MM.1S (cell line): ENCODE data around the gene PTPRK.

ENCODE experiments used
- DNase-seq: peaks from one replicate; pipeline ENCODE4 v3.0.0-alpha.2; 2015
- H2AFZ ChIP-seq: fragments of 300-600 bp; sonication (generic); 2 replicates; pipeline ENCODE4 v1.6.0; 2016; ENCODE audit warnings: antibody characterized with exemption, low read length
- H3F3A ChIP-seq: fragments of 300-600 bp; sonication (generic); 2 replicates; pipeline ENCODE4 v1.6.1; 2016; ENCODE audit warnings: mild to moderate bottlenecking, antibody characterized with exemption, low read length, moderate library complexity, mixed read lengths; ENCODE audit not compliant: insufficient read depth
- H3K27ac ChIP-seq: fragments of 300-600 bp; sonication (generic); 2 replicates; pipeline ENCODE4 v1.5.1; 2016; ENCODE audit warnings: mild to moderate bottlenecking, low read length
- H3K27me3 ChIP-seq: fragments of 300-600 bp; sonication (generic); replicated peaks from 2 replicates; pipeline ENCODE4 v1.6.0; 2016; ENCODE audit warnings: low read length; ENCODE audit not compliant: insufficient read depth
- H3K36me3 ChIP-seq: fragments of 300-600 bp; sonication (generic); replicated peaks from 2 replicates; pipeline ENCODE4 v1.6.1; 2016; ENCODE audit warnings: mild to moderate bottlenecking, low read length, mixed read lengths; ENCODE audit not compliant: insufficient read depth
- H3K4me1 ChIP-seq: fragments of 300-600 bp; sonication (generic); 2 replicates; pipeline ENCODE4 v1.6.1; 2016; ENCODE audit warnings: low read length, mixed read lengths
- H3K4me2 ChIP-seq: fragments of 300-600 bp; sonication (generic); 2 replicates; pipeline ENCODE4 v1.6.0; 2016; ENCODE audit warnings: low read depth, low read length
- H3K4me3 ChIP-seq: fragments of 300-600 bp; sonication (generic); 2 replicates; pipeline ENCODE4 v1.5.1; 2016; ENCODE audit warnings: low read length, mixed read lengths
- H3K79me2 ChIP-seq: fragments of 300-600 bp; sonication (generic); 2 replicates; pipeline ENCODE4 v1.6.1; 2016; ENCODE audit warnings: mixed run types, low read length, mixed read lengths
- H3K9ac ChIP-seq: fragments of 300-600 bp; sonication (generic); 2 replicates; pipeline ENCODE4 v1.6.1; 2016; ENCODE audit warnings: low read length, mixed read lengths
- H3K9me2 ChIP-seq: fragments of 300-600 bp; sonication (generic); replicated peaks from 2 replicates; pipeline ENCODE4 v1.6.1; 2016; ENCODE audit warnings: mild to moderate bottlenecking, low read length, mixed read lengths; ENCODE audit not compliant: insufficient read depth
- H3K9me3 ChIP-seq: fragments of 300-600 bp; sonication (generic); replicated peaks from 2 replicates; pipeline ENCODE4 v1.6.1; 2016; ENCODE audit warnings: mild to moderate bottlenecking, low read length, mixed read lengths; ENCODE audit not compliant: insufficient read depth
- H4K20me1 ChIP-seq: fragments of 300-600 bp; sonication (generic); 2 replicates; pipeline ENCODE4 v1.6.1; 2016; ENCODE audit warnings: mild to moderate bottlenecking, low read length, moderate library complexity, mixed read lengths; ENCODE audit not compliant: insufficient read depth
- EZH2 ChIP-seq: fragments of 300-600 bp; sonication (generic); optimal IDR thresholded peaks from 2 replicates; pipeline ENCODE3; 2017; ENCODE audit warnings: low read depth, mild to moderate bottlenecking, antibody characterized with exemption, low read length, mixed read lengths
- EZH2phosphoT487 ChIP-seq: fragments of 300-600 bp; sonication (generic); IDR thresholded peaks from 2 replicates; pipeline ENCODE4 v1.6.1; 2018; ENCODE audit warnings: antibody characterized with exemption, low read length
- TF ChIP-seq, protein P1 (sequence below): fragments of 300-600 bp; sonication (generic); IDR thresholded peaks from 2 replicates; pipeline ENCODE4 v1.5.1; 2016; ENCODE audit warnings: antibody characterized with exemption, low read length, mixed read lengths

The PTPRK gene

DNA sequence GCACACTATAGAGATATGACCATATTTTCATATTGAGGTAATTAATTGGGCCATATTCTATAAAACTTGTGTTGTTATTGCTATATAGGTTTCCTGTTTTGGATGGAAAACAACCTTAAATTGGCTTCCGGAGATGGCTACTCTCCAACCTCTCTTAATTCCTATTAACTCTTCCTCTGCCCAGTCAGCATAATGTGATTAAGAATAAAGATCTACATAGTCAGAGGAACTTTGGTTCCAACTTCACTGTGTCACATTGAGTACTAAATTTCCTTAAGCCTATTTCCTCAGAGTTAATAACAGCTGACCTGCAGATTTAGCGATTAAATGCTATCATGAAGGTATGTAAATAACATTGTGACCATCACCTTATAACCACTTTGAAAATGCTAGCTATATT, 67.7 kb downstream of the PTPRK start:
- TF ChIP-seq, protein P1, sequence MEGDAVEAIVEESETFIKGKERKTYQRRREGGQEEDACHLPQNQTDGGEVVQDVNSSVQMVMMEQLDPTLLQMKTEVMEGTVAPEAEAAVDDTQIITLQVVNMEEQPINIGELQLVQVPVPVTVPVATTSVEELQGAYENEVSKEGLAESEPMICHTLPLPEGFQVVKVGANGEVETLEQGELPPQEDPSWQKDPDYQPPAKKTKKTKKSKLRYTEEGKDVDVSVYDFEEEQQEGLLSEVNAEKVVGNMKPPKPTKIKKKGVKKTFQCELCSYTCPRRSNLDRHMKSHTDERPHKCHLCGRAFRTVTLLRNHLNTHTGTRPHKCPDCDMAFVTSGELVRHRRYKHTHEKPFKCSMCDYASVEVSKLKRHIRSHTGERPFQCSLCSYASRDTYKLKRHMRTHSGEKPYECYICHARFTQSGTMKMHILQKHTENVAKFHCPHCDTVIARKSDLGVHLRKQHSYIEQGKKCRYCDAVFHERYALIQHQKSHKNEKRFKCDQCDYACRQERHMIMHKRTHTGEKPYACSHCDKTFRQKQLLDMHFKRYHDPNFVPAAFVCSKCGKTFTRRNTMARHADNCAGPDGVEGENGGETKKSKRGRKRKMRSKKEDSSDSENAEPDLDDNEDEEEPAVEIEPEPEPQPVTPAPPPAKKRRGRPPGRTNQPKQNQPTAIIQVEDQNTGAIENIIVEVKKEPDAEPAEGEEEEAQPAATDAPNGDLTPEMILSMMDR = no peak
- TF ChIP-seq EZH2 (no peak), EZH2phosphoT487 (no peak)
- no peak overlapping the region for H3K4me2 ChIP-seq
- H3K9me3 ChIP-seq = no peaks in the 10 kb centered on the region
- H3K4me3 ChIP-seq = no peak overlapping the region
- H4K20me1 ChIP-seq = no peaks in the 10 kb centered on the region
- H2AFZ ChIP-seq = no peak overlapping the region
- no peaks in the 10 kb centered on the region for H3K4me1 ChIP-seq
- no peak overlapping the region for H3K27ac ChIP-seq
- H3K9me2 ChIP-seq = no peaks in the 10 kb centered on the region
- H3K79me2 ChIP-seq = no peaks in the 10 kb centered on the region
- H3F3A ChIP-seq = no peaks in the 10 kb centered on the region
- no peaks in the 10 kb centered on the region for H3K27me3 ChIP-seq
- no peak for DNase-seq
- no peaks in the 10 kb centered on the region for H3K36me3 ChIP-seq
- no peak overlapping the region for H3K9ac ChIP-seq

DNA sequence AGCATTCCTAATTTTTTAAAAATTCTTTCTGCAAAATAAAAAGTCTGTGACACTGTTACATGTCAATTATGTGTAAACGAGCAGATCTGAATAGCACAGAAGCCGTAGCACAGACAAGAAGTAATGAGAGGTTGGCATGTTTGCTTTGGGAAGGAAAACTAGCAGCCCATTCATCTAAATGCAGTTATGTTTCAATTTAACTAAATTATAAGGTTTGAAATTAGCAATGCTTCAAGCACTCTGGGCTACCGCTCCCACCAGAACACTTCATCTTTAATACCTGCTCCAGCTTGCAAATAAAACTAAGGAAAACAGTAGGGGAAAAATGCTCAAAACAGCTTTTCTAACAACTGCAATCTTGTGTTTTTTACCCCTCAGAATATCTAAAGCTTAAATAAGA, 73.9 kb downstream of the PTPRK start:
- no peaks in the 10 kb centered on the region for H3K9me3 ChIP-seq

DNA sequence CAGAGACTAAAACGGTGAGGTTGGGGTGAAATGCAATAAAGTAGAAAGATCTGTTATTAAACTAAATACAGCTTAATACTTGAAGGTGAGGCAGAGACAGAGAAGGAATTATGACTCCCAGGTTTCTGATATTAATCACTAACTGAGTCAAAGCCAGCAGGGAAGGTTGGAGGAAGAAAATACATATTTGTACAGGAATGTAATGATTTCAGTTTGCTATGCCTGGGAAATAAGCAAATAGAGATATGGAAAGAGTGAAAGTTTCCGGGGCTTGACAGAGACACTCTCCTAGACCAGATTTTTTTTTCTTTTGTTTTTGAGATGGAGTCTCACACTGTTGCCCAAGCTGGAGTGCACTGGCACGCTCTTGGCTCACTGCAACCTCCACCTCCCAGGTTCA, 76.8 kb downstream of the PTPRK start:
- H3K36me3 ChIP-seq = no peaks in the 10 kb centered on the region
- H3K9me3 ChIP-seq = no peaks in the 10 kb centered on the region
- no peaks in the 10 kb centered on the region for H3K4me1 ChIP-seq
- H3K27ac ChIP-seq = no peak overlapping the region
- no peak overlapping the region for H3K9ac ChIP-seq
- no peaks in the 10 kb centered on the region for H4K20me1 ChIP-seq
- no peak overlapping the region for H3K4me3 ChIP-seq
- TF ChIP-seq, protein P1 = no peak
- no peak for TF ChIP-seq EZH2
- no peak for TF ChIP-seq EZH2phosphoT487
- no peaks in the 10 kb centered on the region for H3K79me2 ChIP-seq
- H3K4me2 ChIP-seq = no peak overlapping the region
- no peak for DNase-seq
- H2AFZ ChIP-seq = no peak overlapping the region
- H3K9me2 ChIP-seq = no peaks in the 10 kb centered on the region
- H3F3A ChIP-seq = no peaks in the 10 kb centered on the region
- no peaks in the 10 kb centered on the region for H3K27me3 ChIP-seq

More for the DNA sequence above, 73.9 kb downstream of the PTPRK start:
- Histone ChIP-seq H3K79me2 (no peaks in the 10 kb centered on the region), H3K9ac (no peak overlapping the region), H2AFZ (no peak overlapping the region), H3K36me3 (no peaks in the 10 kb centered on the region), H3F3A (no peaks in the 10 kb centered on the region), H4K20me1 (no peaks in the 10 kb centered on the region), H3K4me1 (no peaks in the 10 kb centered on the region), H3K4me2 (no peak overlapping the region), H3K9me2 (no peaks in the 10 kb centered on the region), H3K4me3 (no peak overlapping the region), H3K27me3 (no peaks in the 10 kb centered on the region), H3K27ac (no peak overlapping the region)
- TF ChIP-seq EZH2phosphoT487 (no peak), EZH2 (no peak)
- TF ChIP-seq, protein P1 = no peak
- no peak for DNase-seq
